Endothelial cell of umbilical vein (primary cell): ENCODE measurements around the gene SOX12. TPM values are rescaled to one million over a fixed set of nuclear protein-coding genes. Genes with fewer than 3 reads are reported as not detected.

Source experiments
- BruUV-seq: library from RNA; stranded (reverse); fragments of 400-500 nt; replicated peaks from 2 replicates; lab custom pipeline; 2021; lab: Mats Ljungman, UMichigan
- CTCF ChIA-PET: fragments of 300-600, 350-600 bp; sonication (Branson Sonifier 250); formaldehyde crosslinking; loops from one replicate; lab custom pipeline; 2021; ENCODE audit warnings: antibody characterized with exemption, inconsistent platforms; lab: Charles Lee
- POLR2A ChIA-PET: fragments of 300-600, 350-600 bp; sonication (Branson Sonifier 250); formaldehyde crosslinking; loops from one replicate; lab custom pipeline; 2021; ENCODE audit warnings: antibody characterized with exemption, inconsistent platforms; lab: Charles Lee
- DNase-seq: peaks from one replicate; pipeline ENCODE4 v3.0.0-alpha.2; 2011; ENCODE audit warnings: low read depth, low spot score
- FAIRE-seq: peaks from 2 replicates; lab custom pipeline; 2011; peaks lifted over from hg19 to GRCh38; lab: Jason Lieb, UNC
- H2AFZ ChIP-seq: 2 replicates; pipeline ENCODE4 v1.6.0; 2012; ENCODE audit warnings: low read depth, low read length, control low read depth, inconsistent platforms
- H3K27ac ChIP-seq: 2 replicates; pipeline ENCODE4 v1.5.1; 2011; ENCODE audit warnings: low read depth, mild to moderate bottlenecking, control low read depth, low read length, moderate library complexity; ENCODE audit not compliant: insufficient read depth
- H3K27me3 ChIP-seq, 2 experiments: 2 replicates each; pipeline versions ENCODE4 v1.6.0 to v1.6.1; 2011; ENCODE audit warnings: low read length in 2 of 2, mixed read lengths in 1 of 2; ENCODE audit not compliant: control insufficient read depth in 2 of 2, insufficient read depth in 2 of 2
- H3K36me3 ChIP-seq, 2 experiments: 2 replicates in 1 of 2; 3 replicates in 1 of 2; pipeline ENCODE4 v1.5.1; 2011; ENCODE audit warnings: low read length in 2 of 2, mild to moderate bottlenecking in 1 of 2, moderate library complexity in 1 of 2; ENCODE audit not compliant: control insufficient read depth in 2 of 2, insufficient read depth in 2 of 2; ENCODE audit errors: extremely low read depth in 1 of 2
- H3K4me1 ChIP-seq: 3 replicates; pipeline ENCODE4 v1.5.1; 2011; ENCODE audit warnings: mild to moderate bottlenecking, low read length; ENCODE audit not compliant: control insufficient read depth, insufficient read depth; ENCODE audit errors: extremely low read depth
- H3K4me2 ChIP-seq: 2 replicates; pipeline ENCODE4 v1.6.1; 2011; ENCODE audit warnings: low read length, control low read depth, mixed read lengths; ENCODE audit not compliant: insufficient read depth
- H3K4me3 ChIP-seq, 3 experiments: fragments of 200-600 bp in 1 of 3; sonication (generic), shearing (Covaris generic) in 1 of 3; replicated peaks in 1 of 3; 2 replicates each; pipeline ENCODE4 v1.5.1; 2011 to 2016; ENCODE audit warnings: control low read depth in 3 of 3, low read length in 3 of 3, mild to moderate bottlenecking in 2 of 3, inconsistent platforms in 1 of 3, low read depth in 1 of 3, moderate library complexity in 1 of 3; ENCODE audit not compliant: insufficient read depth in 1 of 3
- H3K79me2 ChIP-seq: 2 replicates; pipeline ENCODE4 v1.6.0; 2012; ENCODE audit warnings: low read length, inconsistent platforms; ENCODE audit not compliant: control insufficient read depth, insufficient read depth
- H3K9ac ChIP-seq: replicated peaks from 2 replicates; pipeline ENCODE3; 2011; ENCODE audit warnings: low read length, control low read depth; ENCODE audit not compliant: insufficient read depth; ENCODE audit errors: extremely low read depth
- H3K9me1 ChIP-seq: replicated peaks from 3 replicates; pipeline ENCODE4 v1.6.0; 2011; ENCODE audit warnings: mild to moderate bottlenecking, low read length; ENCODE audit not compliant: control insufficient read depth, insufficient read depth; ENCODE audit errors: extremely low read depth
- H3K9me3 ChIP-seq: replicated peaks from 2 replicates; pipeline ENCODE4 v1.5.1; 2012; ENCODE audit warnings: low read length, inconsistent platforms; ENCODE audit not compliant: control insufficient read depth, insufficient read depth
- H4K20me1 ChIP-seq: replicated peaks from 2 replicates; pipeline ENCODE3; 2011; ENCODE audit warnings: mild to moderate bottlenecking, low read length; ENCODE audit not compliant: control insufficient read depth, insufficient read depth; ENCODE audit errors: extremely low read depth
- EZH2 ChIP-seq: IDR thresholded peaks from 2 replicates; pipeline ENCODE4 v1.6.1; 2012; ENCODE audit warnings: borderline replicate concordance, low read depth, mild to moderate bottlenecking, moderate library complexity, low read length, inconsistent platforms; ENCODE audit not compliant: severe bottlenecking
- FOS ChIP-seq: IDR thresholded peaks from 2 replicates; pipeline ENCODE4 v1.6.1; 2011; ENCODE audit warnings: mild to moderate bottlenecking, low read length, moderate library complexity, borderline replicate concordance; ENCODE audit not compliant: insufficient read depth
- GATA2 ChIP-seq: IDR thresholded peaks from 2 replicates; pipeline ENCODE4 v1.7.0; 2011; ENCODE audit warnings: low read depth, mild to moderate bottlenecking, moderate library complexity, mixed read lengths, low read length; ENCODE audit not compliant: insufficient read length, insufficient read depth
- JUN ChIP-seq: IDR thresholded peaks from 2 replicates; pipeline ENCODE4 v1.6.1; 2011; ENCODE audit warnings: borderline replicate concordance, low read depth; ENCODE audit not compliant: insufficient read length, insufficient read depth
- MYC ChIP-seq: IDR thresholded peaks from one replicate; pipeline ENCODE4 v1.6.1; 2011; ENCODE audit warnings: mild to moderate bottlenecking, low read depth, low read length
- POLR2A ChIP-seq: IDR thresholded peaks from 2 replicates; pipeline ENCODE4 v1.6.1; 2012; ENCODE audit warnings: low read depth, mild to moderate bottlenecking, control low read depth, low read length
- POLR2AphosphoS5 ChIP-seq: IDR thresholded peaks from 2 replicates; pipeline ENCODE4 v1.6.1; 2012; ENCODE audit warnings: low read depth, mild to moderate bottlenecking, control low read depth, low read length, moderate library complexity; ENCODE audit not compliant: insufficient read depth
- dilution Hi-C: fragments of 300-500 bp; cut with MboI; formaldehyde crosslinking; loops from one replicate; pipeline ENCODE4 v1.15.0; 2019; ENCODE audit warnings: low sequenced_read_pairs; ENCODE audit not compliant: extremely low pct_ligation_motif_present
- intact Hi-C: fragments of 100-400 bp; cut with micrococcal nuclease; formaldehyde crosslinking; loops from one replicate; pipeline ENCODE4 v1.10.0; 2022
- polyA plus RNA-seq, 4 experiments: library from polyadenylated mRNA; depleted of rRNA in 3 of 4; stranded (reverse) in 3 of 4; unstranded in 1 of 4; fragments of >200 nt; gene quantifications; 2 replicates each; pipeline versions ENCODE4 v1.2.1 to v1.2.3, GENCODE V29; 2011 to 2012; ENCODE audit warnings: missing spikeins in 1 of 4
- total RNA-seq: library from RNA; stranded (reverse); gene quantifications from 2 replicates; pipeline ENCODE4 v1.2.3, GENCODE V29; 2021
- TF ChIP-seq, protein P1 (sequence below), 2 donors: IDR thresholded peaks; 1 replicate in 1 of 2; 2 replicates in 1 of 2; pipeline ENCODE4 v1.5.1; 2011; ENCODE audit warnings: low read length in 2 of 2, mild to moderate bottlenecking in 2 of 2, moderate library complexity in 2 of 2, control low read depth in 1 of 2, inconsistent platforms in 1 of 2, low read depth in 1 of 2; ENCODE audit not compliant: insufficient read depth in 1 of 2; ENCODE audit errors: extremely low read depth in 1 of 2
- TF ChIP-seq, protein P2 (sequence below): IDR thresholded peaks from 2 replicates; pipeline ENCODE4 v1.6.1; 2011; ENCODE audit not compliant: insufficient read depth, insufficient read length

SOX12 gene
- total and polyA plus RNA-seq, 2 donors (not counting 3 experiments of a cell fraction or from before 2014, with no cell fraction given) = 6.2 to 37.7 TPM

DNA sequence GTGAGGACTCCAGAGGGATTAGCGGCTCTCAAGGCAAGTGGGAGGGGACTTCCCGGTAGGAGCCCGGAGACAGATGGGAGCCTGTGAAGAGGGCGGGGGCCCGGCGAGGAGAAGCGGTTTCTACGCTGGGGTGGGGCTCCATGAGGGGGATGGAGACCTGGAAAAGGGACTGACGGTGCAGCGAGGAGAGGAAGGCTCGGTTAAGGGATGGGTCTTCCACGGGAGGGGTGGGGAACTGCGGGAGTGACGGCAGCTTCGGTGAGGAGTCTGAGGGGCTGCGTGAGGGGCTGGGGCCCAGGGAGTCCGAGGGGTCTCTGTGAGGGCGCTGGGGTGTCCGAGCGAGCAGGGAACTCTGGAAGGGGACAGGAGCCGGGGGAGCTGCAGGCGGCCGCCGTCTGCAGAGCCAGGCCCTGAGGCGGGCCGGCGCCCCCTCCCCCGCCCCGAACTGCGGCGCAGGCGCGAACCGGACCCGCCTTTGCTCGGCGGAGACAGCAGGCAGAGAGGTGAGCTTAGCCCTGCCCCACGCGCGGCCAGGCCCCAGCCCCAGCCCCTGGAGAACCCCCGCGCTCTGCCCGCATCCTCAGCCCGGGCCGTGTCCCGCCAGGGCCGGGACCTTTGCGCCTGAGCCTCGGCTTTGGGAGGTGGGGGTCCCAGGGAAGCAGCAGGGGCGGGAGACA lies 21.4 kb downstream of the SOX12 start, which contains the start of gene NRSN2:
TSS of gene NRSN2 (plus strand) at position 472 of the 677 bp plus-strand sequence. CDS start 2,533 bp downstream, outside the sequence.
- no peaks in the 10 kb centered on the region for H3K36me3 ChIP-seq
- H3K4me3 ChIP-seq = peak within 1 kb of the TSS; percentile 53 to 77 (median 54)
- no TSS peak for BruUV-seq
- no peaks in the 10 kb centered on the region for H3K79me2 ChIP-seq
- ChIA-PET POLR2A (interaction anchor here (0.9 to 1.6 kb wide), 5 partner anchors 9 to 61 kb away, joined by 3 to 6 read pairs (median 4); no protein-coding TSS in a partner anchor), CTCF (interaction anchor here (0.7 to 4.7 kb wide), 9 partner anchors 13 to 92 kb away, joined by 3 to 42 read pairs (median 3); no protein-coding TSS in a partner anchor)
- H4K20me1 ChIP-seq = no peaks in the 10 kb centered on the region
- no peaks in the 10 kb centered on the region for H3K27me3 ChIP-seq
- peak within 1 kb of the TSS; percentile 51 for H3K27ac ChIP-seq
- FAIRE-seq = peak; percentile 83
- intact Hi-C loops (loop anchor here (1.0 to 5.0 kb wide), 4 partner anchors 19 to 196 kb away; partner anchors contain the start of genes CSNK2A1 and TBC1D20), dilution Hi-C loops (no loop called here)
- peak within 1 kb of the TSS; percentile 49 for H3K9ac ChIP-seq
- H3K4me1 ChIP-seq = peaks cover 9% of the 10 kb centered on the region
- peak within 1 kb of the TSS; percentile 58 for H3K4me2 ChIP-seq
- H2AFZ ChIP-seq = peak within 1 kb of the TSS; percentile 96
- peak; percentile 62 for DNase-seq
- TF ChIP-seq MYC (no peak), FOS (no peak), EZH2 (no peak), GATA2 (no peak), POLR2A (peak; percentile 83), JUN (no peak), POLR2AphosphoS5 (peak; percentile 70)
- TF ChIP-seq, protein P1, sequence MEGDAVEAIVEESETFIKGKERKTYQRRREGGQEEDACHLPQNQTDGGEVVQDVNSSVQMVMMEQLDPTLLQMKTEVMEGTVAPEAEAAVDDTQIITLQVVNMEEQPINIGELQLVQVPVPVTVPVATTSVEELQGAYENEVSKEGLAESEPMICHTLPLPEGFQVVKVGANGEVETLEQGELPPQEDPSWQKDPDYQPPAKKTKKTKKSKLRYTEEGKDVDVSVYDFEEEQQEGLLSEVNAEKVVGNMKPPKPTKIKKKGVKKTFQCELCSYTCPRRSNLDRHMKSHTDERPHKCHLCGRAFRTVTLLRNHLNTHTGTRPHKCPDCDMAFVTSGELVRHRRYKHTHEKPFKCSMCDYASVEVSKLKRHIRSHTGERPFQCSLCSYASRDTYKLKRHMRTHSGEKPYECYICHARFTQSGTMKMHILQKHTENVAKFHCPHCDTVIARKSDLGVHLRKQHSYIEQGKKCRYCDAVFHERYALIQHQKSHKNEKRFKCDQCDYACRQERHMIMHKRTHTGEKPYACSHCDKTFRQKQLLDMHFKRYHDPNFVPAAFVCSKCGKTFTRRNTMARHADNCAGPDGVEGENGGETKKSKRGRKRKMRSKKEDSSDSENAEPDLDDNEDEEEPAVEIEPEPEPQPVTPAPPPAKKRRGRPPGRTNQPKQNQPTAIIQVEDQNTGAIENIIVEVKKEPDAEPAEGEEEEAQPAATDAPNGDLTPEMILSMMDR (IDR thresholded peaks at IDR 0.05; ENCODE audit: extremely low read depth in 1 of 2, insufficient read depth in 1 of 2, low read depth in 1 of 2, low read length in 2 of 2) = no peak
- TF ChIP-seq, protein P2, sequence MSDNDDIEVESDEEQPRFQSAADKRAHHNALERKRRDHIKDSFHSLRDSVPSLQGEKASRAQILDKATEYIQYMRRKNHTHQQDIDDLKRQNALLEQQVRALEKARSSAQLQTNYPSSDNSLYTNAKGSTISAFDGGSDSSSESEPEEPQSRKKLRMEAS = no peak
- peaks cover 3% of the 10 kb centered on the region for H3K9me3 ChIP-seq
- no peaks in the 10 kb centered on the region for H3K9me1 ChIP-seq
